Posterior vena cava (tissue), 2 donors: Measurements from ENCODE around the gene POLG2. TPM values are rescaled to one million over a fixed set of nuclear protein-coding genes. Genes with fewer than 3 reads are reported as not detected.
"Not testable (repeated sequence)": the region's sequence is repeated elsewhere in the genome, so short reads cannot be mapped to it uniquely, and the experiment has no call there.

Source experiments
- DNase-seq: peaks from one replicate; pipeline ENCODE4 v3.0.0-alpha.2; 2020; ENCODE audit warnings: low spot score
- intact Hi-C, 2 donors: fragments of 100-400 bp; cut with DNase I; formaldehyde crosslinking; loops; one replicate each; pipeline versions ENCODE4 v1.14.1 to v1.14.2; 2022 to 2023
- total RNA-seq, 2 donors: library from RNA; stranded (reverse); fragmentation: NEBNext Ultra II Directional; extraction: Animal tissue kit (Norgen Biotek cat#: 25700); gene quantifications; one replicate each; pipeline ENCODE4 v1.2.1, GENCODE V29; 2021
- donor health status: DM: yes; HTN: yes; CAD: no.
- donor health status: DM: yes; HTN: yes; CAD: no.

Gene POLG2
- total RNA-seq, 2 donors from 2014 or later = 10.3 to 10.7 TPM

DNA sequence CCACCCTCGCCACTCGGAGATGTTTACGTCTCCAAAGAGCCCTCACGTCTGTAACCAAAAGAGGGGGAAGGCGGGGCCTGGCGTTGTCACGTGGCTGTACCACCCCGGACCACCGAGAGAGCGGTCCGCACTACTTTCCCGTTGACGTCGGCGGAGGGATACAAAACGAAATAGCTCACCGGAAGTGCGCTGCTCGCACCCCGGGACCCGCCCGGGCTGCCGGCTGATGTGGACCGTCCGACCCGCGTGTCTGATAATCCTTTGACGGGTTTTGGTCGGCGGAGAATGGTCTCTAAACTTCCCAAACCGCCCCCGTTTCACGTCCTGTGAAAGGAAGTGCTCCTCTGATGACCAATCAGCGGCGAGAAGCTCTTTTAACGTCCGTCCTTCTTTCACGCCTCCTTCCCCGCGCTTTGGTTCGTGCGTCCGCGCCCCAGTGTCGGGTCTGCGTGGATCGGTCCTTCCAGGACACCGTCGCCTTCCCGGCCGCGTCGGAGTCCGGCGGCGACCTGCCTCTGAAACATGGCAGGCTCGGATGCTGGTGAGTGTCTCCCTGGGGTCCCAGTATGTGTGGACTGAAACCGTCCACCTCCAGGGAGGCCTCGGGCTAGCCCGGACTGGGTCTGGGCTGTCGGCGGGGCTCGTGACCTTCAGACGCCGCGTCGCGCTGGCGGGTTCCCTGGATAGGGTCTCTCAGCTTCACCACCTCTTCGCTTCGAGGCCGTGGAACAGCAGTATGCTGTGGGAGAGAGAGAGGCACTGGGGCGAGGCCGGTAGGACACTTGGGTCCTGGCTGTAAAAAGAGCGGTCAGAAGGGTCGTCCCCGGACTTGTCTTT lies 9.9 kb upstream of the POLG2 start, which contains the start of gene CEP95:
CEP95 (plus strand) TSS at position 402 of the 837 bp plus-strand sequence; CDS start at position 523, 121 bp downstream.
- DNase-seq = peak; percentile 98
- intact Hi-C loops = no loop called here

DNA sequence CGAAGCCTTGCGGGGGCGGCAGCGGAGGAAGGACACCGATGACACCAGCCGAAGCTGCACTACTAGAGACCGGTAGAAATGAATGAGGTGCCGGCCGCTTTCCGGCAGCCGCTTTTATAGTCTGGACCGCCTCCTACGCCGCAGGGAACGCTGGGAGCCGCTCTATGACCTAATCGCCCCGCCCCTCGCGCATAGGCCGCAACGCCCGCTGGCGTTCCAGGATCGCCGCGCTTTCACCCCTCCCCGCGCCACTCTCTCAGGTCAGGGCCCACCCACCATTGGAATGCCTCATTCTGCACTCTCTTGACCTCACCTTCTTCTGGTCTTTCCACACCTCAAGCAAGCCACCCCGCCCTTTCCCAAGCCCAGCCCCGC lies 9.3 kb upstream of the POLG2 start, which contains the start of gene DDX5:
DDX5 (minus strand) TSS at position 89 of the 375 bp plus-strand sequence. CDS start 170 bp downstream, outside the sequence.
- intact Hi-C loops = no loop called here

DNA sequence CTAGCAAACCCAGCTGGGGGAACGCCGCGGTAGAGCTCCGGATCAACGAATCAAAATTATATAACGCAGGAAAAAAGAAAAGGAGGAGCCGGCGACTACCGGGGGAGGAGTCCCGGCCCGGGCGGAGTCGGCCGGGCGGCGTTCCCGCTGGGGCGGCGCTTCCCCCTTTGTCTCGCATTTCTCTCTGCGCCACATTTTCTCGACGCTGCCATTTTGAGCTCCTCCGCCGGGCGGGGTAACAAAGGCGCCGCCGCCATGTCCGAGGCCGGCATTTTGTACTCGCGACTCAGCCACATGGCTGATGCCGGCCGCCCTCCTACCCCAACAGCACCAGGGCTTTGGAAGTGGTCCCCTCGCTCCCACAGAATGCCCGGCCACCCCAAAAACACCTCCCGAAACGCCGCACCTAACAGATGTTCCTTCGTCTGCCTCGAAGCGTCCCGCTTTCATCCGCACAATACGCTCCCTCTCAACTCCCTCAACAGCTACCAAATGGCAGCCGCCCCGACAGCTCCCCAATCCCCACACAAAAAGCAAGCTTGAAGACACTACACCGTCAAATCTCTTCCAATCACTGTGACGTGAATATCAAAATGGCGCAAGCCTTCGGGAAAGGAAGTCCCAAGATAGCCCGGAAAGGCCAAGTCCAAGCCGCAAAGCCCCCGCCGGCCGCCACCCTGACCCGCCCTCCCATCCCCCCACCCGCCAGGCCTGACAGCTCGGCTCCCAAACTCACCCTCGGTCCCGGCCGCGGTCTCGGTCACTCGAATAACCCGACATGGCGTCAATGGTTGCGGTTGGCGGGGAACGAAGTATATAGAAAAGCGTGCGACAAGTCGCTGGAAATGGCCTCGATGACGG lies 8.7 kb upstream of the POLG2 start:
- intact Hi-C loops = no loop called here
- DNase-seq = peak; percentile 98

More for the DNA sequence above, 9.3 kb upstream of the POLG2 start, which contains the start of gene DDX5:
- DNase-seq = peak; percentile 99

DNA sequence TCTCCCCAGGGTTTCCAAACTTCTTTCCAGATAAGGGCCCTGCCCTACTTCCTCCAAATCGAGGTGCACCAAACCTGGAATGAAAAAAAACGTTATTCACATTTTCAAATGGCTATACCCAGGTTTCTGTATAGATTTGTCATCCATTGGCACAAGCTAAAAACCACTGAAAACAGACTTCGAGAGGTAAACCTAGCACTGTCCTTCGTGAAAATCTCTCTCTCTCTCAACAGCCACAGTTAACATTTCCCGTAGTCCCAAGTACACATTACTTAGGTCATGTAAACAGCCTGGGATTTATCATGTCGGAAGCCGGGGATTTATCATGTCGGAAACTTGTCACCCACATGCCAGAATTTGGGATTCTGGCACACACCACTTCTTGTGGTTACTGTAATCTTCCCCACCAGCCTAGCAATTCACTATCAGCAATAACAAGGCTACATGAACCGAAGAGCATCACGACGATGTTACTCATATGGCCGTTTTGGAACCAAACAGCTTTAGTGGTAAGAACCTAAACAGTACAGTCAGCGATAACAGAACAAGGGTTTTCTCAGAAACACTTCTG lies 8.0 kb upstream of the POLG2 start:
- no peak for DNase-seq
- intact Hi-C loops = no loop called here

DNA sequence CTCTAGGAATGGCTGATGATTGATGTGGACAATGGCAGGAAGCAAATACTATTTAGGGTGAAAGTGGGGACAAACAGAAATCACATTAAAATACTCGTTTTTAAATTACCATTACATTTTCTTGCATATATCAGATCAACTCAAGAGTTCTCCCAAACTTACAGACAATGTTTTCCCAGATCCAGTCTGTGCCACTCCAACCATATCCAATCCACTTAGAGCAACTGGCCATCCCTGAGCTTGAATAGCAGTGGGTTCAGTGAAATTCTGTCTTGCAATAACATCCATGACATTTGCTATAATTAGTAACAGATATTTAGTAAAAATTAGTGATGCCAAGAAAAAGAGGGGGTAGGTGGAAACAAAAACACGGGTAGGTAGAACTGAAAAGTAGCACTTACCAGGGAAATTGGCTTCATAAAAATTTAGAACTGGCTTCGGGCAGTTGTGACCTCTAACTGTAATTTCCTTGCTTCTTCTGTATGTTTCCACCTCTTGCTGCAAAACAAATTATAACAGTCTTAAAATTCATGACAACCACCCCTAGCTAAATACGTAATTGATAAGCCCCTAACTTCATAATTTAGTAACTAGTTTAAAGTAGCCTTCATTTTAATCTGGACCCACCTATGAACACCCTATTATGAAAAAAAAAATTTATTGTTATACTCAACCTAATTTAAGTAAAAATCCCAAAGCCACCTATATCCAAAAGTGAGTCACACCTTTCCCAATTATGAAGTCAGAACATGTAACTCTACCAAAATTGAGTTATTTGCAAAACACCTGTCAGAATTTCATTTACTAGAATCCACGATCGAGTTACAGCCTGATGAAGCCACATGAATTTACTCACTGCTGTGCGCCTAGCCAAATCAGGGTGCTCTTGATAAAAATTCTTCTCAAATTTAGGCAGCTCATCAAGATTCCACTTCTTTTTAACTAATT lies 7.2 kb upstream of the POLG2 start:
- intact Hi-C loops = no loop called here

DNA sequence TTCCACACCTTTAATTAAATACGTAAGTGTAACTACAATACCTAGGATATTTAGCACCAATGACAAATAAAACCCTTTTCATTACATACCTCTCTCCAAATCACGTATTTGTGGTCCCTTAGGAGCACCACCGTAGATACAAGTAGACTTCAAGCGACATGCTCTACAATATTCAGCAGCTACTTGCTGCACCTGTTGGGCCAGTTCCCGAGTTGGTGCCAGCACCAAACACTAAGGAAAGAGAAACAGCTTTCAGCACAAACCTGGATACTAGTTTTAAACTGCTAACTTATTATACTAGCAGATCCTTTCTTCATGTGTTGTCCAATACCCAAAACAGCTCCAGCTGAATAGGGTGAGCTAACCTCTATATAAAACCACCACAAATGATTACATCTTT lies 6.5 kb upstream of the POLG2 start:
- intact Hi-C loops = no loop called here
- no peak for DNase-seq

More for the DNA sequence above, 7.2 kb upstream of the POLG2 start:
- DNase-seq = no peak

DNA sequence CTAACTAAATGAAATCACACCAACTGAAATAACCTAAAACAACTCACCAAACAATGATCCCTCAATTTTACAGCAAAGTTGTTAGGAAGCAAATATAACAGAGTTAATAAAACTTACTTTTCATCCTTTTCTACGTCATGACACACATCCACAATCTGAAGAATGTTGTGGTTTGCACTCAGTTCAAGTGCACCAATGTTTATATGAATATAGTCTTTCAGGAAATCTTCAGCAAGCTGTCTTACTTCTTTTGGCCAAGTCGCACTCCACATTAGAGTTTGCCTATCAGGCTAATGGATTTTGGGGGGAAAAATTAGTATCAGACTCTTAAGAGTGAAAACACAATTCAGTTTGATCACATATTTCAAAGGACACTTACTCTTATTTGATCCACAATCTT lies 6.0 kb upstream of the POLG2 start:
- no peak for DNase-seq
- intact Hi-C loops = no loop called here

DNA sequence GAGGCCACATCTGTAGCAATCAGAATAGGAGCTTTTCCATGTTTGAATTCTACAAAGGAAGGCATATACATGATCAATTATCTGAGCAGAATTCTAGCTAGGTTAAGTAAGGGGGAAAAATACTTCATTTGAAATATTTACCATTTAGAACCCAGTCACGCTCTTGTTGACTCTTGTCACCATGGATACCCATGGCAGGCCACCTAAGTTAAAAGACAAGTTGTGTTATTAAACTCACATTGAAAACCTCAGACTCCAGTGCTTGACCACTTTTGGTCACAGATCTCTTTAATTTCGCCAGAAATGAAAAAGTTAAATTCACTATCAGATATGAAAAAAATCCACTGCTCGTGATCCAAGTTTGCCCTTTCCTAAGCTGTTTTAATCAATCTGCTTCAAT lies 5.2 kb upstream of the POLG2 start:
- intact Hi-C loops = no loop called here
- DNase-seq = no peak

DNA sequence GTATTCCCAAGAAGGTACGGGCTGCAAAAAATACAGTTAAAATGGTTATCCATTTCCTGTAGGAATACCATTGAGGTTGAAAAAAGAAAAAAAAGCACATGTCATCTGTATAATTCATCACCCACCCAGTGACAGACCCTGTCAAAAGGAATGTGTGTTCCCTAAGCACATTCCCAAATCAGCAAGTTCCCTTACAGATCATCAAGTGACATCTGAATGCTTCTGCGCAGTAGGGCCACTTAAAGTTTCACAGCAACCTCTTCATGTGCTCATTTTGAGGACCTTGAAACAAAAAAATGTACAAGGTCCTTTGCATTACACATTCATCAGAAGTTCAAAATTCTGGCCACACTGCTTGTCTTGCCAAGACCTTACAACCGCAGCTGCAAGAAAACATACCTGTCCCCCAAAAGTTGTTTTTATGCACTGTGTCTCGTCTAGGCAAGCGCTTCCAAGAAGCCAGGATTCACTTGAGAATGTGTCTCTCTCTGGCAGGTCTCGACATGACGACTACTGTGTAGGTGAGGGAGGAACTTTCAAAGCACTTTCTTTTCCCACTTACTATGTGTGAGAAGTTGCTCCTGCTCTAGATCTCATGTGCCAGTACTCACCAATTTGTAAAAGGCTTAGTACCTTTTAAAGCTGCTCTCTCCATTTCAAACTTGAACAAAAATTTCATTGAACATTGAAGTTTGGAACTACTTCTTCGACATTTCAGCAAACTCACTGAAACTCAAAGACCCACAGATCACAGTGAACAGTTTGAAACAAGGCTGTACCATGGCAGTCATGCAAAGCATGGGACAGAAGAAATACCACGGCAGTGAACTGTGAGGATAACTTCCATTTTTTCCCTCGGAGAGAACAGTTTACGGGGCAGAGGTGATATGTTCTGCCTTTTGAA lies 4.3 kb upstream of the POLG2 start:
- intact Hi-C loops = no loop called here
- no peak for DNase-seq

DNA sequence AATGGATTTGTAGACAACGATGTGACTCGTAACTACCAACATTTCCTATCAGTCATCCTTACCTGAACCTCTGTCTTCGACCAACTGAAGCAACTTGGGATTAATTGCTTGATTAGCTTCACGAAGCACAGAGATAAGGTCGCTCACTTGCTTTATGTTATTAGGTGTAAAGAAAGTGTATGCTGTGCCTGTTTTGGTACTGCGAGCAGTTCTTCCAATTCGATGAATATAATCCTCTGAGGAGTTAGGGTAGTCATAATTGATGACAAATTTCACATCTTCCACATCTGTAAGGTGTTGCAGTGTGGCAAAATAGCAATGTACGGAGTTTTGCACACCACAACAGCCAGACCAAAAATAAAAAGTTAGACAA lies 3.6 kb upstream of the POLG2 start:
- intact Hi-C loops = no loop called here
- no peak for DNase-seq

DNA sequence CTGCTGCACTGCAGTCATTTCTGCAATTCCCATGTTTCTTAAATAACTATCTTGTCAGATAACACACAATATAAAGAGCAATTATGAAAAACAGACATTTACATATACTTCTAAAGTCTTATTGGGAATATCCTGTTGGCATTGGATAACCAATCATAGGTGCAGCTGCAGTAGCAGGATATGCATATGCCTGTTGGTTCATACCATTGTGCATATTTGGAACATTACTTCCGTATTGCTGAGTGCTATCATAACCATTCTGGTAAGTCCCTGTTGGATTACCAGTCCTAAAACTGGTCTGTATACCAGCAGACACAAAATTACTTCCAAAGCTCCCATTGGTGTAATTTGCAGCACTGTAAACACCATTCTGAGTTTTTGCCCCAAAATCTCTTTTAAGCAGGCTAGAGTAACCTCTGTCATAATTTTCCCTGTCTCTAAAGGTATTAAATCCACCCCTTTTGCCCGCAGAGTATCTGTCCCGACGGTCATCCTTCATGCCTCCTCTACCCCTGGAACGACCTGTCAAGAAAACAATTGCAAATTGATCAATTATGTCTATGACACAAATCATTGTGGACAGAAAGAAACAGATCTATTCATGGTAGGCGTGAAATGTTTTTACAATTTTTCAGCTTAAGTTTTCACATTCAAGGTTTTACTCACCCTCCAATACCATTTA lies 3.1 kb upstream of the POLG2 start:
- DNase-seq = no peak
- intact Hi-C loops = no loop called here

DNA sequence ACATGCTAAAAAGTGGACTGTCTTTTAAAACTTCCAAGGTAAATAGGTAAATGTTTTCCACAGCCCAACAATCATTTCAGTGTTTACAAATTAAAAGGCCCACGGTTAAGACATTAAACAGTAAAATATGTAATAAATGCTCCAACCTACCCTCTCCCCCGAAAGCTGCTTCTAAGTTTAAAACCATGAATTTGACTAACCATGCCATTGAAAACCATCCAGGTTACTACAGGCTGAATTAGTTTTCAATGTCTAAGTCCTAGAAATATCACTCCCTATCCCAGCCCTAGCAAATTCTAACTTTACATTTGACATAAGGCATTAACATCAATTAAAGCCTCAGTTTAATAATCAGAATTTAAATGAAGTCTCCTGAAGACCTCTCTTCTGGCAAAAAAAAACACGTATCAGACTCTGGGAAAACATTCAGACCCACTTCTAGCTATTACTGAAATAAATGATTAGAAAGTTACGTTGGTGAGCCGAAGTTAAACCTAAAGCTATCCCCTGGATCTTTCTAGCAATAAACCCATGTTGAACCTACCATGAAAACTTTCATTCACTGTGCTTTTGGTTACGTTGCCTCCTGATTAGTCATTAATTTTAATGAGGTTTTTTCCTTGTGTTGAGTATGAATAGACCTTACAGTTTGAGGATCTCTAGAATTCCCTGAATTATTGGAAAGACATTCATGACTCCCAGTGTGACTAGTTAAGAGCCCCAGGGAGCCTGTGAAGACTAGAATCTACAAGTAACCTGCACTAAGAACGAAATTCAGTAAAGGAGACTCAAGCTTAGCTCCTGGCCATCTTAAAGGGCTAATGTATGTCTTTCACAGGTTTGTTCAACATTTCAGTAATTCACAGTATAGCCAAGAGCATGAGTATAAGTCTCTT lies 1.7 kb upstream of the POLG2 start:
- no peak for DNase-seq
- intact Hi-C loops = no loop called here

DNA sequence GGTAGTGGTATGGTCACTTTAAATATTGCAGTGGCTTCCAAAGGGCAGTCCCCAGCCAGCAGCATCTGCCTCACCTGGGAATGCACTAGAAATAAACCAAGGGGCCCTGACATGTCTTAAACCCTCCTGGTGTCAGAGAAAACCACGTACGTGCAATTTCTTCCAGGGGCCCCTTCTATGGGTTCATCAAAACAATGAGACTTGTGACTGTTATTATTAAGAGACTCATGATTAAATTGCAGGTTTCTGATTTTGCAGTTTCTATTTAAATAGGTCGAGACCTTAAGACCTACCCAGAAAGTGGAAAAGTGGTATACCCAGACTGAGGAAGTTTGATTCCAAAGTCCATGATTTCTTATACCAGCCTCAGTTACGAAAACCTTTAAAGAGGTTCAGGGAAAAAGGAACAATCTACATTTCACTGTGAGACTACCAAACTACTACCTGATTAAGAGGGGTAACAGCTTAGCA lies 746 bp upstream of the POLG2 start:
- intact Hi-C loops = no loop called here
- DNase-seq = no peak

DNA sequence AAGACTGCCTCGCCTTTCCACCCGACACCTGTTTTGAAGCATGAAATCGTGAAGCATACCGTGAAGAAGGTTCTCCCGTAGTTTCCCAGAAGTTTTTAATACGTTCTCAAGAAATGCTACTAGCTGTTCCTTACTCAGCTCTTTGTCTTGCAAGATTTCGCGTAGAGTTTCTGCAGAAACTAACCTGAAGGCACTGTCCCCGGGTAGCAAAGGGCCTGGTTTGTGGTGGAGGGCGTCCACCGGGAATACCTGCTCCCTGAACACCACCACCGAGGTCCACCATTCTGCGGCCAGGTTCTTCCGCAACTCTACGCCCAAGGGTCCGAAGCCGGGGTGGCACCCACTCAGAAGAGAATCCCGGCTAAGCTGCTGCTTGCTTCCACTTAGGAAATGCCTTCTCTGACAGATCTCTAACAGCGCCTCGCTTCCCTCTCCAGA lies 487 bp downstream of the POLG2 start:
- no peak for DNase-seq
- intact Hi-C loops = no loop called here

DNA sequence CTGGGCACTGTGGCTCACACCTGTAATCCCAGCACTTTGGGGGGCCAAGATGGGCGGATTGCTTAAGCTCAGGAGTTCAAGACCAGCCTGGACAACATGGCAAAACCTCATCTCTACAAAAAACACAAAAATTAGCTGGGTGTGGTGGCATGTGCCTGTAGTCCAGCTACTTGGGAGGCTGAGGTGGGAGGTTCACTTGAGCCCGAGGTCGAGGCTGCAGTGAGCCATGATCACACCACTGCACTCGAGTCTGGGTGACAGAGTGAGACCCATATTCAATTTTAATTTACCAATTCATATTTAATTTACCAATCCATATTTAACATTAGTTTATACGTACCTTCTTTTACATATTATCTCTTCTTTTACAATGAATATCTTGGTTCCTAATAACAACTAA lies 1.6 kb downstream of the POLG2 start:
- intact Hi-C loops, DNase-seq: not testable (repeated sequence)

DNA sequence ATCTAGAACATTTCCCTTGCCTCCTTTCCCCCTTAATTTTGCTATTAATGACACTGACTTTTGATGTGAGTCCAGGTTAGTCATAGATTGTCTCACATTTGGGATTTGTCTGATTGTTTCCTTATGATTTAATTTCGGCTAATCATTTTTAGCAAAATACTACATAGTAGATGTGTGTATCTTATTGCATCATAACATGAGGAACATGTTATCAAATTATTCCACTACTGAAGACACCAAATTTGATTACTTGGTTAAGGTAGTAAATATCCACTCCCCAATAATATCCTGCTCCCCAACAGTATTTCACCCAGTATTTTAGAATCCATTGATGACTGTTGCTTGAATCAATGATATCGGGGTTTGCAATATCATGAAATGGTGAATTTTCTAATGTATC lies 2.7 kb downstream of the POLG2 start:
- DNase-seq = no peak
- intact Hi-C loops = no loop called here
